Hypothalamus (tissue), 51 donors: ENCODE results near the gene FSTL4.

Source experiments
- DNase-seq, 51 donors: peaks; one replicate each; lab custom pipeline; 2025; lab: John Stamatoyannopoulos, UW

Gene FSTL4

GRCh38 chr5:133611357-133612248 is 738 bp downstream of the FSTL4 start:
- DNase-seq, result peak in 5 of 51 donors; percentile 16 to 36 (median 31)

- DNase-seq, result peak in 34 of 51 donors; percentile 11 to 72 (median 45)
Observed at GRCh38 chr5:133610489-133611356, 1.6 kb downstream of the FSTL4 start.

- no peak for DNase-seq
Observed at GRCh38 chr5:133607451-133607850, 4.9 kb downstream of the FSTL4 start.

GRCh38 chr5:133606835-133607234 is 5.5 kb downstream of the FSTL4 start:
- DNase-seq, result no peak

GRCh38 chr5:133605323-133605722 is 7.0 kb downstream of the FSTL4 start:
- DNase-seq, result no peak

- DNase-seq, result no peak
Observed at GRCh38 chr5:133603711-133604110, 8.6 kb downstream of the FSTL4 start.

- DNase-seq, result no peak
Observed at GRCh38 chr5:133602835-133603380, 9.4 kb downstream of the FSTL4 start.

- no peak for DNase-seq
Observed at GRCh38 chr5:133599600-133599999, 12.7 kb downstream of the FSTL4 start.

GRCh38 chr5:133599044-133599443 is 13.3 kb downstream of the FSTL4 start:
- no peak for DNase-seq

GRCh38 chr5:133596049-133596448 is 16.3 kb downstream of the FSTL4 start:
- DNase-seq, result no peak

- no peak for DNase-seq
Observed at GRCh38 chr5:133595465-133595864, 16.9 kb downstream of the FSTL4 start.

- no peak for DNase-seq
Observed at GRCh38 chr5:133589286-133589685, 23.1 kb downstream of the FSTL4 start.

- no peak for DNase-seq
Observed at GRCh38 chr5:133582971-133583370, 29.4 kb downstream of the FSTL4 start.

- DNase-seq, result no peak
Observed at GRCh38 chr5:133581918-133582317, 30.4 kb downstream of the FSTL4 start.

GRCh38 chr5:133581348-133581747 is 31.0 kb downstream of the FSTL4 start:
- DNase-seq, result no peak

GRCh38 chr5:133580618-133581017 is 31.7 kb downstream of the FSTL4 start:
- no peak for DNase-seq

GRCh38 chr5:133579766-133580165 is 32.6 kb downstream of the FSTL4 start:
- no peak for DNase-seq

- DNase-seq, result no peak
Observed at GRCh38 chr5:133569347-133569746, 43.0 kb downstream of the FSTL4 start.

GRCh38 chr5:133565993-133566392 is 46.3 kb downstream of the FSTL4 start:
- DNase-seq, result no peak

GRCh38 chr5:133564921-133565565 is 47.3 kb downstream of the FSTL4 start:
- peak in 1 of 51 donors; percentile 49 for DNase-seq

GRCh38 chr5:133562554-133562953 is 49.8 kb downstream of the FSTL4 start:
- no peak for DNase-seq
